Smooth muscle cell (in vitro differentiated cells): ENCODE results near the gene SLC39A11. TPM values are rescaled to one million over a fixed set of nuclear protein-coding genes. Genes with fewer than 3 reads are reported as not detected.

Source experiments
- DNase-seq: peaks from one replicate; lab custom pipeline; 2025; ENCODE audit not compliant: unreplicated experiment; lab: John Stamatoyannopoulos, UW
- H2AFZ ChIP-seq: fragments of 200-600 bp; sonication (generic); 2 replicates; pipeline ENCODE4 v1.6.0; 2016; ENCODE audit warnings: antibody characterized with exemption, low read depth, mild to moderate bottlenecking
- H3F3A ChIP-seq: fragments of 200-600 bp; sonication (generic); 2 replicates; pipeline ENCODE4 v1.6.0; 2017; ENCODE audit warnings: antibody characterized with exemption, low read depth
- H3K27ac ChIP-seq: fragments of 200-600 bp; sonication (generic); 2 replicates; pipeline ENCODE4 v1.5.1; 2016; ENCODE audit warnings: low read depth, mild to moderate bottlenecking
- H3K27me3 ChIP-seq: fragments of 200-600 bp; sonication (generic); 2 replicates; pipeline ENCODE4 v1.6.1; 2016; ENCODE audit warnings: low read depth, mild to moderate bottlenecking
- H3K36me3 ChIP-seq: fragments of 200-600 bp; sonication (generic); 2 replicates; pipeline ENCODE4 v1.5.1; 2016; ENCODE audit warnings: low read depth
- H3K4me1 ChIP-seq: fragments of 200-600 bp; sonication (generic); 2 replicates; pipeline ENCODE4 v1.5.1; 2016; ENCODE audit warnings: low read depth
- H3K4me2 ChIP-seq: fragments of 200-600 bp; sonication (generic); 2 replicates; pipeline ENCODE4 v1.6.0; 2016; ENCODE audit warnings: mild to moderate bottlenecking
- H3K4me3 ChIP-seq: fragments of 200-600 bp; sonication (generic); 2 replicates; pipeline ENCODE4 v1.5.1; 2016; ENCODE audit warnings: mild to moderate bottlenecking
- H3K79me2 ChIP-seq: fragments of 200-600 bp; sonication (generic); 2 replicates; pipeline ENCODE4 v1.6.0; 2016; ENCODE audit warnings: low read depth, mild to moderate bottlenecking
- H3K9ac ChIP-seq: fragments of 200-600 bp; sonication (generic); 2 replicates; pipeline ENCODE4 v1.6.0; 2016; ENCODE audit warnings: low read depth
- H3K9me3 ChIP-seq: fragments of 200-600 bp; sonication (generic); replicated peaks from 2 replicates; pipeline ENCODE4 v1.5.1; 2016; ENCODE audit warnings: low read depth
- H4K20me1 ChIP-seq: fragments of 200-600 bp; sonication (generic); 2 replicates; pipeline ENCODE4 v1.6.0; 2016; ENCODE audit warnings: low read depth
- WGBS: methylation state at CpG from one replicate; pipeline ENCODE4 v1.1.7; 2016; ENCODE audit warnings: low lambda C conversion rate; 5-methylcytosine and 5-hydroxymethylcytosine counted together
- polyA plus RNA-seq: library from polyadenylated mRNA; unstranded; fragments of >200 nt; fragmentation: Nextera tagmentation; extraction: Ambion mirVana; gene quantifications from 2 replicates; pipeline ENCODE4 v1.2.1, GENCODE V29; 2016
- total RNA-seq: library from RNA; depleted of rRNA; stranded (reverse); fragments of >200 nt; gene quantifications from 2 replicates; pipeline ENCODE4 v1.2.3, GENCODE V29; 2014
- TF ChIP-seq, protein P1 (sequence below): fragments of 200-600 bp; sonication (generic); IDR thresholded peaks from 2 replicates; pipeline ENCODE4 v1.5.1; 2017; ENCODE audit warnings: borderline replicate concordance, mild to moderate bottlenecking, antibody characterized with exemption; ENCODE audit not compliant: insufficient read depth, poor library complexity, severe bottlenecking

Gene SLC39A11
- total and polyA plus RNA-seq, 2 experiments from 2014 or later, result 9.2 to 36.7 TPM

DNA sequence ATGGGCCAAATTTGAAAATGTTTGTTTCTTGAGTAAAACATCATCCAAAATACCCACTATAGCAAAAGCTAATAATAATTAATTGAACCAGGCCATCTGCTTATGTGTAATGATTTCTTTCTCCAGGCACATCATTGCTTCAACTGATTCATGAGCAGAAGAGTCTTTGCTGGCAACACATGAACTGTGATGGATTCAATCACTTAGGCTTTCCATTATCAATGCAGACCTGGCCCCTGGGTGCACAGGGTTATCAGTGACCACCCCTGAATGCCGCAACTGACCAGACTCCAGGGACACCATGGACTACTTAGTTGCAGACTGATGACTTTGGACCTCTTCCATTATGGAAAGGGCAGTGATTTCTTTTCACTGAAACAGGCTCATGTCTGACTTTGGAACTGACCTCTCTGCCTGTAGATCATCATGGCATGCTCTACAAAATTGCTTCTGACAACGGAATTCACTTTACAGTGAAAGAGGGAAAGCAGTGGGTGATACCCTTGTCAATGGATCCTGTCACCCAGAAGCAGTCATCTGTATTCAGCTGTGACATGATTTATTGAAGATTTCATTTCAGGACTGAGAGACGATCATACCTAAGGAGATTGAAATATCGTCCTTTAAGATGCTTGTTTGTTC lies 448.8 kb downstream of the SLC39A11 start:
- H3K4me2 ChIP-seq, result no peak overlapping the region
- no peak overlapping the region for H3K27ac ChIP-seq
- H3K79me2 ChIP-seq, result no peaks in the 10 kb centered on the region
- H3K4me1 ChIP-seq, result no peaks in the 10 kb centered on the region
- WGBS, result 91% methylated on average over 4 of the region's 4 CpGs
- H3K9me3 ChIP-seq, result no peaks in the 10 kb centered on the region
- no peak for DNase-seq
- H3F3A ChIP-seq, result no peaks in the 10 kb centered on the region
- no peak overlapping the region for H3K4me3 ChIP-seq
- no peaks in the 10 kb centered on the region for H3K27me3 ChIP-seq
- H3K36me3 ChIP-seq, result no peaks in the 10 kb centered on the region
- no peak overlapping the region for H3K9ac ChIP-seq
- no peaks in the 10 kb centered on the region for H4K20me1 ChIP-seq
- no peak overlapping the region for H2AFZ ChIP-seq
- TF ChIP-seq, protein P1, sequence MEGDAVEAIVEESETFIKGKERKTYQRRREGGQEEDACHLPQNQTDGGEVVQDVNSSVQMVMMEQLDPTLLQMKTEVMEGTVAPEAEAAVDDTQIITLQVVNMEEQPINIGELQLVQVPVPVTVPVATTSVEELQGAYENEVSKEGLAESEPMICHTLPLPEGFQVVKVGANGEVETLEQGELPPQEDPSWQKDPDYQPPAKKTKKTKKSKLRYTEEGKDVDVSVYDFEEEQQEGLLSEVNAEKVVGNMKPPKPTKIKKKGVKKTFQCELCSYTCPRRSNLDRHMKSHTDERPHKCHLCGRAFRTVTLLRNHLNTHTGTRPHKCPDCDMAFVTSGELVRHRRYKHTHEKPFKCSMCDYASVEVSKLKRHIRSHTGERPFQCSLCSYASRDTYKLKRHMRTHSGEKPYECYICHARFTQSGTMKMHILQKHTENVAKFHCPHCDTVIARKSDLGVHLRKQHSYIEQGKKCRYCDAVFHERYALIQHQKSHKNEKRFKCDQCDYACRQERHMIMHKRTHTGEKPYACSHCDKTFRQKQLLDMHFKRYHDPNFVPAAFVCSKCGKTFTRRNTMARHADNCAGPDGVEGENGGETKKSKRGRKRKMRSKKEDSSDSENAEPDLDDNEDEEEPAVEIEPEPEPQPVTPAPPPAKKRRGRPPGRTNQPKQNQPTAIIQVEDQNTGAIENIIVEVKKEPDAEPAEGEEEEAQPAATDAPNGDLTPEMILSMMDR, result no peak

DNA sequence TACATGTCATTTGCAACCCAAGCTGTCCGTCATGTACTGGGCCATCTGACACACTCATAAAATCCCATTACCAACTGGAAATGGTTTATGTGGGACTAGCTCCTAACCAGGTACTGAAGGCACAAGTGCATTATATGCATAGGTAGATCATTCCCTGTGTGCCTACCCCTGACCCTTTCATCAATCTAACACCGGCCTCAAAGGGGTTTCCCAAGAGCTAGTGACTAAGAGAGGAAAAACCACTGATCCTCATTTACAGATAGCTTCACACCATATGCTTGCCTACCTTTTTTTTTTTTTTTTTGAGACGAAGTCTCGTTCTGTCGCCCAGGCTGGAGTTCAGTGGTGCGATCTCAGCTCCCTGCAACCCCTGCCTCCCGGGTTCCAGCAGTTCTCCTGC lies 449.8 kb downstream of the SLC39A11 start:
- WGBS, result 82% methylated on average over 7 of the region's 7 CpGs
- Histone ChIP-seq H3F3A (no peaks in the 10 kb centered on the region), H3K4me1 (no peaks in the 10 kb centered on the region), H3K27ac (no peak overlapping the region), H3K36me3 (no peaks in the 10 kb centered on the region), H2AFZ (no peak overlapping the region), H4K20me1 (no peaks in the 10 kb centered on the region), H3K4me3 (no peak overlapping the region), H3K9me3 (no peaks in the 10 kb centered on the region), H3K79me2 (no peaks in the 10 kb centered on the region), H3K4me2 (no peak overlapping the region), H3K27me3 (no peaks in the 10 kb centered on the region), H3K9ac (no peak overlapping the region)
- no peak for DNase-seq
- TF ChIP-seq, protein P1, result no peak

DNA sequence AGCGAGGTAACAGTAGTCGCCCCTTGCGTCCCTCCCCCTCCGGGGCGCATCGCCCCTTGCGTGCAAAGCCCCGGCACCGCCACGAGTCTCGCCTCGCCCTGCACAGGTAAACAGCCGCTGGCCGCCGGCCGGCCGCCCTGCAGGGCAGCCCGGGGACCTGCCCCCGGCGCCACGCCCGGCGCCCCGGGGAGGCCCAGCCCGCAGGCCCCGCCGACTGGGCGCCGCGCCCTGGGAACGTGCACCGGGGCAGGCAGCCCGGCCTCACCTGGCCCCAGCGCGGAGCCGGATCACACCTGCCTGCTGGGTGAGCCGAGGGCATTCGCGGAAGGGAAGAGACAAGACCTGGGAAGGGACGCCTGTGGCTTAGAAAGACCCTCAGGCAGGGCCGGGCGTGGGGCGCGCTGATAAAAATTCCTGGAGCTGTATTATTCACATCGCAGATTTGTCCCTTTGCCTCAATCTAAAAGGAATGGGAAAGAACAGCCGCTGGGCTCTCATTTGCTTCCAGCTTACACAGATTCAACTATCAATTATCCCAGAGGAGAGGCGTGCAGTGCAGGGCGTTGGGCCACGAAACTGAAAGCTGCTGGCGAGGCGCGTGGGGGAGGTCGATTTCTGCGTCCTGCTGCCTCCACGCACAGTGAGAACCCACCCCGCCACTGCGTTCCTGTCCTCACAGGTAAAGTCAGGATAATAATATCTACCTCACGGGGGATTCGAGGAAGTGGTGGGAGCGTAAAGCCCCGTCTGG lies 451.9 kb downstream of the SLC39A11 start:
- Histone ChIP-seq H2AFZ (no peak overlapping the region), H3K9ac (no peak overlapping the region), H3K4me2 (no peak overlapping the region), H3K9me3 (no peaks in the 10 kb centered on the region), H3K79me2 (no peaks in the 10 kb centered on the region), H3F3A (no peaks in the 10 kb centered on the region), H4K20me1 (no peaks in the 10 kb centered on the region), H3K27me3 (no peaks in the 10 kb centered on the region), H3K27ac (no peak overlapping the region), H3K36me3 (no peaks in the 10 kb centered on the region), H3K4me1 (no peaks in the 10 kb centered on the region), H3K4me3 (no peak overlapping the region)
- no peak for DNase-seq
- TF ChIP-seq, protein P1, result no peak
- WGBS, result 93% methylated on average over 54 of the region's 61 CpGs
